Activated T-helper 1 cell treated with anti-CD3 and anti-CD28 coated beads, Interleukin-12 subunit alpha, Interleukin-12 subunit beta, Interleukin-2, Interleukin-4 antibody, amounts not matched to agents 30 ng/mL and 10 ng/mL and 1 ng/mL, durations not matched to agents 14 hours and 24 hours and 36 hours (primary cell): ENCODE results near the gene MUC4. TPM values are rescaled to one million over a fixed set of nuclear protein-coding genes. Genes with fewer than 3 reads are reported as not detected.

Experiments
- DNase-seq: peaks from one replicate; pipeline ENCODE4 v3.0.0; 2021; ENCODE audit warnings: low spot score
- H3K27ac Mint-ChIP-seq: one replicate; pipeline ENCODE4 v1.8.0; 2021; ENCODE audit warnings: mild to moderate bottlenecking, mixed read lengths
- H3K27me3 Mint-ChIP-seq: one replicate; pipeline ENCODE4 v1.8.0; 2022; ENCODE audit warnings: mild to moderate bottlenecking, moderate library complexity, mixed read lengths; ENCODE audit not compliant: insufficient read depth
- H3K36me3 Mint-ChIP-seq: one replicate; pipeline ENCODE4 v1.8.0; 2021; ENCODE audit warnings: low read depth, mixed read lengths
- H3K4me1 Mint-ChIP-seq: one replicate; pipeline ENCODE4 v1.8.0; 2021; ENCODE audit warnings: low read depth, mixed read lengths
- H3K4me3 Mint-ChIP-seq: one replicate; pipeline ENCODE4 v1.8.0; 2021; ENCODE audit warnings: mild to moderate bottlenecking, moderate library complexity, mixed read lengths
- H3K9me3 Mint-ChIP-seq: one replicate; pipeline ENCODE4 v1.8.0; 2021; ENCODE audit warnings: mixed read lengths
- intact Hi-C: fragments of 100-400 bp; cut with micrococcal nuclease; formaldehyde crosslinking; loops from one replicate; pipeline ENCODE4 v1.15.1; 2024
- total RNA-seq: library from RNA; stranded (reverse); gene quantifications from 2 replicates; pipeline ENCODE4 v1.2.3, GENCODE V29; 2022

The MUC4 gene
- total RNA-seq, 1 donor from 2014 or later = 2.4 TPM

- Mint-ChIP-seq H3K27ac (no peak overlapping the region), H3K27me3 (peaks cover 3% of the 10 kb centered on the region), H3K9me3 (no peaks in the 10 kb centered on the region), H3K4me1 (no peaks in the 10 kb centered on the region), H3K4me3 (no peak overlapping the region), H3K36me3 (no peaks in the 10 kb centered on the region)
- DNase-seq = no peak
- intact Hi-C loops = no loop called here
These were observed 35.6 kb upstream of the MUC4 start for GRCh38 chr3:195847055-195847950.

- H3K4me1 Mint-ChIP-seq = no peaks in the 10 kb centered on the region
- intact Hi-C loops = no loop called here
- no peaks in the 10 kb centered on the region for H3K9me3 Mint-ChIP-seq
- no peak overlapping the region for H3K27ac Mint-ChIP-seq
- no peaks in the 10 kb centered on the region for H3K36me3 Mint-ChIP-seq
- no peak overlapping the region for H3K4me3 Mint-ChIP-seq
- H3K27me3 Mint-ChIP-seq = no peaks in the 10 kb centered on the region
- no peak for DNase-seq
These were observed 33.8 kb upstream of the MUC4 start for GRCh38 chr3:195845483-195845882.

GRCh38 chr3:195844671-195845218, 33.0 kb upstream of the MUC4 start:
- Mint-ChIP-seq H3K4me1 (no peaks in the 10 kb centered on the region), H3K36me3 (no peaks in the 10 kb centered on the region), H3K27me3 (no peaks in the 10 kb centered on the region), H3K4me3 (no peak overlapping the region), H3K27ac (no peak overlapping the region), H3K9me3 (no peaks in the 10 kb centered on the region)
- intact Hi-C loops = no loop called here
- no peak for DNase-seq

- no peaks in the 10 kb centered on the region for H3K4me1 Mint-ChIP-seq
- H3K36me3 Mint-ChIP-seq = no peaks in the 10 kb centered on the region
These were observed 27.7 kb upstream of the MUC4 start for GRCh38 chr3:195839260-195840010.

GRCh38 chr3:195838714-195839113, 27.0 kb upstream of the MUC4 start:
- H3K27me3 Mint-ChIP-seq = no peaks in the 10 kb centered on the region
- DNase-seq = no peak
- no peaks in the 10 kb centered on the region for H3K9me3 Mint-ChIP-seq
- H3K36me3 Mint-ChIP-seq = no peaks in the 10 kb centered on the region
- no peaks in the 10 kb centered on the region for H3K4me1 Mint-ChIP-seq
- H3K27ac Mint-ChIP-seq = no peak overlapping the region
- intact Hi-C loops = no loop called here
- H3K4me3 Mint-ChIP-seq = no peak overlapping the region

More at GRCh38 chr3:195839260-195840010, 27.7 kb upstream of the MUC4 start:
- no peak for DNase-seq
- Mint-ChIP-seq H3K27ac (no peak overlapping the region), H3K27me3 (no peaks in the 10 kb centered on the region), H3K4me3 (no peak overlapping the region), H3K9me3 (no peaks in the 10 kb centered on the region)
- intact Hi-C loops = no loop called here

- no peak overlapping the region for H3K4me3 Mint-ChIP-seq
- intact Hi-C loops = no loop called here
- H3K36me3 Mint-ChIP-seq = no peaks in the 10 kb centered on the region
- no peaks in the 10 kb centered on the region for H3K4me1 Mint-ChIP-seq
- H3K9me3 Mint-ChIP-seq = no peaks in the 10 kb centered on the region
- H3K27me3 Mint-ChIP-seq = no peaks in the 10 kb centered on the region
- no peak overlapping the region for H3K27ac Mint-ChIP-seq
- DNase-seq = no peak
These were observed 24.9 kb upstream of the MUC4 start for GRCh38 chr3:195836476-195837135.

- Mint-ChIP-seq H3K9me3 (no peaks in the 10 kb centered on the region), H3K4me3 (no peak overlapping the region), H3K36me3 (no peaks in the 10 kb centered on the region), H3K4me1 (no peaks in the 10 kb centered on the region), H3K27ac (no peak overlapping the region), H3K27me3 (no peaks in the 10 kb centered on the region)
- intact Hi-C loops = no loop called here
- no peak for DNase-seq
These were observed 24.1 kb upstream of the MUC4 start for GRCh38 chr3:195835791-195836190.

- Mint-ChIP-seq H3K27ac (no peak overlapping the region), H3K4me3 (no peak overlapping the region), H3K9me3 (no peaks in the 10 kb centered on the region), H3K36me3 (no peaks in the 10 kb centered on the region), H3K4me1 (no peaks in the 10 kb centered on the region), H3K27me3 (no peaks in the 10 kb centered on the region)
- intact Hi-C loops = no loop called here
- no peak for DNase-seq
These were observed 23.2 kb upstream of the MUC4 start for GRCh38 chr3:195834675-195835583.

- intact Hi-C loops = no loop called here
- Mint-ChIP-seq H3K36me3 (no peaks in the 10 kb centered on the region), H3K4me3 (no peak overlapping the region), H3K27ac (no peak overlapping the region), H3K27me3 (no peaks in the 10 kb centered on the region), H3K4me1 (no peaks in the 10 kb centered on the region), H3K9me3 (no peaks in the 10 kb centered on the region)
- no peak for DNase-seq
These were observed 18.1 kb upstream of the MUC4 start for GRCh38 chr3:195829897-195830254.

GRCh38 chr3:195828762-195829161, 17.0 kb upstream of the MUC4 start:
- H3K4me1 Mint-ChIP-seq = no peaks in the 10 kb centered on the region
- no peaks in the 10 kb centered on the region for H3K9me3 Mint-ChIP-seq
- DNase-seq = no peak
- H3K27me3 Mint-ChIP-seq = no peaks in the 10 kb centered on the region
- H3K27ac Mint-ChIP-seq = no peak overlapping the region
- no peaks in the 10 kb centered on the region for H3K36me3 Mint-ChIP-seq
- H3K4me3 Mint-ChIP-seq = no peak overlapping the region
- intact Hi-C loops = no loop called here

GRCh38 chr3:195825857-195826804, 14.4 kb upstream of the MUC4 start:
- Mint-ChIP-seq H3K27me3 (peaks cover 5% of the 10 kb centered on the region), H3K9me3 (no peaks in the 10 kb centered on the region), H3K4me1 (no peaks in the 10 kb centered on the region), H3K4me3 (no peak overlapping the region), H3K36me3 (no peaks in the 10 kb centered on the region), H3K27ac (no peak overlapping the region)
- DNase-seq = no peak
- intact Hi-C loops = no loop called here
